ENCODE measurements around the gene SPAG8. TPM values are rescaled to one million over a fixed set of nuclear protein-coding genes. Genes with fewer than 3 reads are reported as not detected.

SPAG8 gene
- total RNA-seq, 1 experiment from 2014 or later = not detected

DNA sequence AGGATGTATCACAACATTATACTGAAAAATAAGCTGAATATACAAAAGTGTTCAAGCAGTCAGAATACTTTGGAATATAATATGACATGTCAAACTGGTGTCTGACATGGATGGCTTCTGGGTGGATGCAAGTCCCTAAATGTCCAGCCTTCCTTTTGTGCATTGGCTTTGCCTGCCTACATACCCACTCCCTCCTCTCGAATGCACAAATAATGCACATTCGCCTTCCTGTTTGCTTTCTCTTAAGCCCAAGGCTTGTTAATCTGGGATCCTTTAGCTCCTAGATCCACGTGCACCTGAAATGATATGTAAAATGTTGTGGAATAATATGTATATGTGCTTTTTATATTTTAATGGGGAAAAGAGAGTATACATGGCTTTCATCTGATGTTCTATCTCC, 33.6 kb downstream of the SPAG8 start:
- 0 out of 2 replicates have a peak, but pooled peaks cover 4% of the 10 kb centered on the region for H3K4me1 ChIP-seq (ENCODE audit: insufficient read depth, low read length)
- CTCF ChIA-PET = interaction anchor here (0.5 kb wide), 1 partner anchor 21 kb away, joined by 3 read pairs; no protein-coding TSS in a partner anchor
- H3K9me2 ChIP-seq (replicated peaks; ENCODE audit: low read length) = no peaks in the 10 kb centered on the region
- no peak for TF ChIP-seq EZH2 (IDR thresholded peaks at IDR 0.05; ENCODE audit: low read length, unreplicated experiment)
- TF ChIP-seq EZH2phosphoT487 (IDR thresholded peaks at IDR 0.05; ENCODE audit: borderline replicate concordance, low read length) = no peak
- H3K36me3 ChIP-seq (ENCODE audit: low read depth, low read length) = no peaks in the 10 kb centered on the region
- H3K79me2 ChIP-seq (ENCODE audit: low read length) = no peaks in the 10 kb centered on the region
- H3F3A ChIP-seq (ENCODE audit: low read length, unreplicated experiment) = no peaks in the 10 kb centered on the region
- no peak overlapping the region for H3K4me3 ChIP-seq (ENCODE audit: low read length)
- no peak for DNase-seq
- ATAC-seq = no peak
- no peak overlapping the region for H2AFZ ChIP-seq (ENCODE audit: low read length)
- POLR2A ChIA-PET (ENCODE audit: unreplicated experiment) = no interaction called here
- no peak overlapping the region for H3K27ac ChIP-seq (ENCODE audit: low read length)
- no peaks in the 10 kb centered on the region for H3K9me3 ChIP-seq (ENCODE audit: low read length)
- H4K20me1 ChIP-seq (ENCODE audit: low read length) = no peaks in the 10 kb centered on the region
- H3K27me3 ChIP-seq (ENCODE audit: low read length) = no peaks in the 10 kb centered on the region
- H3K9ac ChIP-seq (ENCODE audit: low read length) = no peak overlapping the region
- no peak overlapping the region for H3K4me2 ChIP-seq (ENCODE audit: low read length)
- intact Hi-C loops (cut with micrococcal nuclease) = loop anchor here (10.0 kb wide), 1 partner anchor 46 kb away; the partner anchor contains the start of genes FAM221B and TMEM8B
- no TSS peak for BruUV-seq (replicated peaks)

DNA sequence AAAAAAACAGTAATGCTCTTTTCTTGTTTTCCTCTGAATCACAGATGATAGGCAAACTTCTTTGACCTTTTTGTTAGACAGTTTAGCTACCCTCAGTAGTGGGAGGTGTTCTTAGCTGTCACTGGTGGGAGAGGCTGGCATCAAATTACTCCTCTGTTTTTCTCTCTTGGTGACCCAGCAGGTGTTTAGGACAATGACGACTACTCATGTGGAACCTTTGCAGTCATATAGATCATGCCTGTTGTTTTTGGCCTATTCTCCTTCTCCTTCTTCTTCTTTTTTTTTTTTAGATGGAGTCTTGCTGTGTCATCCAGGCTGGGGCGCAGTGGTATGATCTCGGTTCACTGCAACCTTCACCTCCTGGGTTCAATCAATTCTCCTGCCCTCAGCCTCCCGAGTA, 36.0 kb downstream of the SPAG8 start:
- intact Hi-C loops (cut with micrococcal nuclease) = loop anchor here (10.0 kb wide), 1 partner anchor 49 kb away; the partner anchor contains the start of genes FAM221B and TMEM8B
- CTCF ChIA-PET = interaction anchor here (0.5 kb wide), 1 partner anchor 1667 kb away, joined by 8 read pairs; no protein-coding TSS in a partner anchor
- no peaks in the 10 kb centered on the region for H3K9me3 ChIP-seq (ENCODE audit: low read length)
- no peaks in the 10 kb centered on the region for H3K36me3 ChIP-seq (ENCODE audit: low read depth, low read length)
- H3K9me2 ChIP-seq (replicated peaks; ENCODE audit: low read length) = no peaks in the 10 kb centered on the region
- H3K79me2 ChIP-seq (ENCODE audit: low read length) = no peaks in the 10 kb centered on the region
- H3K4me1 ChIP-seq (ENCODE audit: insufficient read depth, low read length) = peaks cover 24% of the 10 kb centered on the region
- DNase-seq (no peak), ATAC-seq (no peak)
- H3K9ac ChIP-seq (ENCODE audit: low read length) = no peak overlapping the region
- POLR2A ChIA-PET (ENCODE audit: unreplicated experiment) = no interaction called here
- TF ChIP-seq EZH2 (IDR thresholded peaks at IDR 0.05; ENCODE audit: low read length, unreplicated experiment) = no peak
- no peak for TF ChIP-seq EZH2phosphoT487 (IDR thresholded peaks at IDR 0.05; ENCODE audit: borderline replicate concordance, low read length)
- TF ChIP-seq, protein P1, sequence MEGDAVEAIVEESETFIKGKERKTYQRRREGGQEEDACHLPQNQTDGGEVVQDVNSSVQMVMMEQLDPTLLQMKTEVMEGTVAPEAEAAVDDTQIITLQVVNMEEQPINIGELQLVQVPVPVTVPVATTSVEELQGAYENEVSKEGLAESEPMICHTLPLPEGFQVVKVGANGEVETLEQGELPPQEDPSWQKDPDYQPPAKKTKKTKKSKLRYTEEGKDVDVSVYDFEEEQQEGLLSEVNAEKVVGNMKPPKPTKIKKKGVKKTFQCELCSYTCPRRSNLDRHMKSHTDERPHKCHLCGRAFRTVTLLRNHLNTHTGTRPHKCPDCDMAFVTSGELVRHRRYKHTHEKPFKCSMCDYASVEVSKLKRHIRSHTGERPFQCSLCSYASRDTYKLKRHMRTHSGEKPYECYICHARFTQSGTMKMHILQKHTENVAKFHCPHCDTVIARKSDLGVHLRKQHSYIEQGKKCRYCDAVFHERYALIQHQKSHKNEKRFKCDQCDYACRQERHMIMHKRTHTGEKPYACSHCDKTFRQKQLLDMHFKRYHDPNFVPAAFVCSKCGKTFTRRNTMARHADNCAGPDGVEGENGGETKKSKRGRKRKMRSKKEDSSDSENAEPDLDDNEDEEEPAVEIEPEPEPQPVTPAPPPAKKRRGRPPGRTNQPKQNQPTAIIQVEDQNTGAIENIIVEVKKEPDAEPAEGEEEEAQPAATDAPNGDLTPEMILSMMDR (conservative IDR thresholded peaks at IDR 0.05; ENCODE audit: low read depth, low read length) = no peak
- H3K27me3 ChIP-seq (ENCODE audit: low read length) = no peaks in the 10 kb centered on the region
- H3K4me2 ChIP-seq (ENCODE audit: low read length) = no peak overlapping the region
- no peaks in the 10 kb centered on the region for H4K20me1 ChIP-seq (ENCODE audit: low read length)
- H3F3A ChIP-seq (ENCODE audit: low read length, unreplicated experiment) = no peaks in the 10 kb centered on the region
- no peak overlapping the region for H2AFZ ChIP-seq (ENCODE audit: low read length)
- no peak overlapping the region for H3K4me3 ChIP-seq (ENCODE audit: low read length)
- no peak overlapping the region for H3K27ac ChIP-seq (ENCODE audit: low read length)
- no TSS peak for BruUV-seq (replicated peaks)

DNA sequence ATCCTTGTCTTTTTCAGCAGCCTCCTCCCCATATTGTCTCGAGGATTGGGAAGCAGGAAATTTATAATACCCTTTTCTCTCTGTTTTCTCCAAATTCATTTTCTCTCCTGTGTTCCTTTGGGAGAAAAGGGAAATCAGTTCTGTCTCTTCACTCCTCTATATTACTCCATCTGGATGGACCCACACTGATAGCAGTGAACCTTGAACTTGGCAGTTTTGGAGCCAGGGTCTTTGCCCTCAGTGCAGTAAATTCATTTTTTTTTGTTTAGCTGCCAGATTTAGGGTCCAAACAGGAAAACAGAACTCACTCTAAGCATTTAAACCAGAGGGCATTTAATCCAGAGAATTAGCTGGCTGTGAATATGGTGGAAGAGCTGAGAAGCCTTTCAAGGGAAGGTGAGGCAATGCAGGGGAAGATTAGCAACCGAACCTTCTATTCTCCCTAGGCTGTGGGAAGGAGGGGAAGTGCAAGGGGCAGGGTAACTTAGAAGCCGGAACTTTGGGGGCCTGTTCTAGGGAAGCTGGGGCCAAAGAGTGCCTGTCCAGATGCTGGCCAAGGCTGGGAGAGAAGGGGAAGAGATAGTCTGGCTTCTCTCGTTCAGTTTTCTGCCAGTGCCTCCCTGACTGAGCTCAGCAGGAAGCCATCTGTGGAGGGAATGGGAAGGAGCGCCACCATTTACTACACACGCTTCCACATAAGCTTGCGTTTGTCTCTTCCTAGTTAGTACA, 37.0 kb downstream of the SPAG8 start:
- H3K79me2 ChIP-seq (ENCODE audit: low read length) = no peaks in the 10 kb centered on the region
- DNase-seq = no peak
- no peaks in the 10 kb centered on the region for H3K9me3 ChIP-seq (ENCODE audit: low read length)
- ATAC-seq = no peak
- H3K4me2 ChIP-seq (ENCODE audit: low read length) = no peak overlapping the region
- H3K9ac ChIP-seq (ENCODE audit: low read length) = no peak overlapping the region
- TF ChIP-seq EZH2 (IDR thresholded peaks at IDR 0.05; ENCODE audit: low read length, unreplicated experiment) (no peak), EZH2phosphoT487 (IDR thresholded peaks at IDR 0.05; ENCODE audit: borderline replicate concordance, low read length) (no peak)
- TF ChIP-seq, protein P1 (conservative IDR thresholded peaks at IDR 0.05; ENCODE audit: low read depth, low read length) = no peak
- intact Hi-C loops (cut with micrococcal nuclease) = loop anchor here (10.0 kb wide), 1 partner anchor 50 kb away; the partner anchor contains the start of genes FAM221B and TMEM8B
- no peak overlapping the region for H2AFZ ChIP-seq (ENCODE audit: low read length)
- no peaks in the 10 kb centered on the region for H3K27me3 ChIP-seq (ENCODE audit: low read length)
- ChIA-PET CTCF (no interaction called here), POLR2A (ENCODE audit: unreplicated experiment) (no interaction called here)
- peaks cover 34% of the 10 kb centered on the region for H3K4me1 ChIP-seq (ENCODE audit: insufficient read depth, low read length)
- H3K9me2 ChIP-seq (replicated peaks; ENCODE audit: low read length) = no peaks in the 10 kb centered on the region
- H3K27ac ChIP-seq (ENCODE audit: low read length) = no peak overlapping the region
- no peaks in the 10 kb centered on the region for H3K36me3 ChIP-seq (ENCODE audit: low read depth, low read length)
- H3K4me3 ChIP-seq (ENCODE audit: low read length) = no peak overlapping the region
- peaks cover 5% of the 10 kb centered on the region for H3F3A ChIP-seq (ENCODE audit: low read length, unreplicated experiment)
- no peaks in the 10 kb centered on the region for H4K20me1 ChIP-seq (ENCODE audit: low read length)
- no TSS peak for BruUV-seq (replicated peaks)

Measured in PC-3 (cell line).